Keratinocyte (primary cell): ENCODE measurements around the gene SPA17. TPM values are rescaled to one million over a fixed set of nuclear protein-coding genes. Genes with fewer than 3 reads are reported as not detected.

Experiments used
- DNase-seq: peaks from one replicate; pipeline ENCODE4 v3.0.0-alpha.2; 2011; ENCODE audit warnings: low read depth, missing footprints, low spot score
- FAIRE-seq: peaks from 2 replicates; lab custom pipeline; 2011; peaks lifted over from hg19 to GRCh38; lab: Jason Lieb, UNC
- H2AFZ ChIP-seq: 2 replicates; pipeline ENCODE4 v1.6.0; 2012; ENCODE audit warnings: low read length, control low read depth, inconsistent platforms; ENCODE audit not compliant: control insufficient read depth
- H3K27ac ChIP-seq: 2 replicates; pipeline ENCODE4 v1.5.1; 2011; ENCODE audit warnings: low read length; ENCODE audit not compliant: control insufficient read depth, insufficient read depth
- H3K27me3 ChIP-seq: 3 replicates; pipeline ENCODE4 v1.6.0; 2011; ENCODE audit warnings: low read length; ENCODE audit not compliant: control insufficient read depth, insufficient read depth; ENCODE audit errors: extremely low read depth
- H3K36me3 ChIP-seq, 2 experiments: 2 replicates in 1 of 2; 3 replicates in 1 of 2; pipeline ENCODE4 v1.5.1; 2011; ENCODE audit warnings: low read length in 2 of 2, mild to moderate bottlenecking in 1 of 2; ENCODE audit not compliant: control insufficient read depth in 2 of 2, insufficient read depth in 2 of 2; ENCODE audit errors: extremely low read depth in 1 of 2
- H3K4me1 ChIP-seq: 3 replicates; pipeline ENCODE4 v1.5.1; 2011; ENCODE audit warnings: low read length; ENCODE audit not compliant: control insufficient read depth, insufficient read depth; ENCODE audit errors: extremely low read depth
- H3K4me2 ChIP-seq: 3 replicates; pipeline ENCODE4 v1.6.0; 2011; ENCODE audit warnings: low read depth, low read length; ENCODE audit not compliant: control insufficient read depth, insufficient read depth; ENCODE audit errors: extremely low read depth
- H3K4me3 ChIP-seq, 3 experiments: fragments of 200-600 bp in 1 of 3; sonication (generic) in 1 of 3; 2 replicates in 2 of 3; 3 replicates in 1 of 3; pipeline ENCODE4 v1.5.1; 2011 to 2016; ENCODE audit warnings: low read length in 3 of 3, mild to moderate bottlenecking in 3 of 3, control low read depth in 2 of 3, inconsistent platforms in 1 of 3, low read depth in 1 of 3, mixed read lengths in 1 of 3, mixed run types in 1 of 3, moderate library complexity in 1 of 3; ENCODE audit not compliant: control insufficient read depth in 2 of 3, insufficient read depth in 2 of 3; ENCODE audit errors: extremely low read depth in 1 of 3
- H3K79me2 ChIP-seq: 2 replicates; pipeline ENCODE4 v1.6.0; 2012; ENCODE audit warnings: low read length; ENCODE audit not compliant: control insufficient read depth, insufficient read depth
- H3K9ac ChIP-seq: 3 replicates; pipeline ENCODE4 v1.6.0; 2011; ENCODE audit warnings: low read length; ENCODE audit not compliant: control insufficient read depth, insufficient read depth; ENCODE audit errors: extremely low read depth
- H3K9me1 ChIP-seq: 3 replicates; pipeline ENCODE4 v1.6.0; 2011; ENCODE audit warnings: low read length; ENCODE audit not compliant: control insufficient read depth, insufficient read depth; ENCODE audit errors: extremely low read depth
- H3K9me3 ChIP-seq: 2 replicates; pipeline ENCODE4 v1.5.1; 2012; ENCODE audit warnings: low read depth, low read length; ENCODE audit not compliant: control insufficient read depth
- H4K20me1 ChIP-seq: 3 replicates; pipeline ENCODE4 v1.6.0; 2011; ENCODE audit warnings: low read length; ENCODE audit not compliant: control insufficient read depth, insufficient read depth; ENCODE audit errors: extremely low read depth
- EZH2 ChIP-seq: IDR thresholded peaks from one replicate; pipeline ENCODE4 v1.6.1; 2012; ENCODE audit warnings: inconsistent platforms, mild to moderate bottlenecking, low read length, moderate library complexity
- dilution Hi-C: fragments of 300-500 bp; cut with MboI; formaldehyde crosslinking; loops from one replicate; pipeline ENCODE4 v1.7.0; 2020; ENCODE audit warnings: low sequenced_read_pairs; ENCODE audit not compliant: extremely low pct_ligation_motif_present
- polyA plus RNA-seq, 5 experiments: library from polyadenylated mRNA; depleted of rRNA in 3 of 5; stranded (reverse) in 3 of 5; stranded (forward) in 1 of 5; unstranded in 1 of 5; fragments of >200 nt; gene quantifications; 1 replicate in 1 of 5; 2 replicates in 3 of 5; 3 replicates in 1 of 5; pipeline versions ENCODE4 v1.2.1 to v1.2.3, GENCODE V29; 2011 to 2012; ENCODE audit warnings: missing spikeins in 2 of 5, low read depth in 1 of 5, low replicate concordance in 1 of 5
- TF ChIP-seq, protein P1 (sequence below), 3 experiments: IDR thresholded peaks in 1 of 3; conservative IDR thresholded peaks in 1 of 3; optimal IDR thresholded peaks in 1 of 3; 2 replicates in 2 of 3; 3 replicates in 1 of 3; pipeline versions ENCODE3 to v1.5.1; 2011; ENCODE audit warnings: low read length in 3 of 3, mild to moderate bottlenecking in 3 of 3, moderate library complexity in 2 of 3, control low read depth in 1 of 3, inconsistent platforms in 1 of 3; ENCODE audit not compliant: insufficient read depth in 2 of 3; ENCODE audit errors: extremely low read depth in 1 of 3

The SPA17 gene
- polyA plus RNA-seq, 1 donor (not counting 4 experiments of a cell fraction or from before 2014, with no cell fraction given): 19.5 TPM

DNA sequence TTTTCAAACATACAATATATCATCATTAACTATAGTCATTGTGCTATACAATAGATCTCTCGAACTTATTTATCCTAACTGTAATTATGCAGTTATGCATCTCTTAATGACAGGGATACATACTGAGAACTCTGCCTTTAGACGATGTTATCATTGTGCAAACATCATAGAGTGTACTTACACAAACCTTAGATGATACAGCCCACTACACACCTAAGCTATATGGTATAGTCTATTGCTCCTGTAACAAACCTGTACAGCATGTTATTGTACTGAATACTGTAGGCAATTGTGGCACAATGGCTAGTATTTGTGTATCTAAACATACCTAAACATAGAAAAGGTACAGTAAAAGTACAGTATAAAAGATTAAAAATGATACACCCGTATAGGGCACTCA is 38.7 kb downstream of the SPA17 start:
- TF ChIP-seq EZH2: no peak
- TF ChIP-seq, protein P1, sequence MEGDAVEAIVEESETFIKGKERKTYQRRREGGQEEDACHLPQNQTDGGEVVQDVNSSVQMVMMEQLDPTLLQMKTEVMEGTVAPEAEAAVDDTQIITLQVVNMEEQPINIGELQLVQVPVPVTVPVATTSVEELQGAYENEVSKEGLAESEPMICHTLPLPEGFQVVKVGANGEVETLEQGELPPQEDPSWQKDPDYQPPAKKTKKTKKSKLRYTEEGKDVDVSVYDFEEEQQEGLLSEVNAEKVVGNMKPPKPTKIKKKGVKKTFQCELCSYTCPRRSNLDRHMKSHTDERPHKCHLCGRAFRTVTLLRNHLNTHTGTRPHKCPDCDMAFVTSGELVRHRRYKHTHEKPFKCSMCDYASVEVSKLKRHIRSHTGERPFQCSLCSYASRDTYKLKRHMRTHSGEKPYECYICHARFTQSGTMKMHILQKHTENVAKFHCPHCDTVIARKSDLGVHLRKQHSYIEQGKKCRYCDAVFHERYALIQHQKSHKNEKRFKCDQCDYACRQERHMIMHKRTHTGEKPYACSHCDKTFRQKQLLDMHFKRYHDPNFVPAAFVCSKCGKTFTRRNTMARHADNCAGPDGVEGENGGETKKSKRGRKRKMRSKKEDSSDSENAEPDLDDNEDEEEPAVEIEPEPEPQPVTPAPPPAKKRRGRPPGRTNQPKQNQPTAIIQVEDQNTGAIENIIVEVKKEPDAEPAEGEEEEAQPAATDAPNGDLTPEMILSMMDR (optimal IDR thresholded peaks at IDR 0.05 in 1 of 3, IDR thresholded peaks at IDR 0.05 in 1 of 3, conservative IDR thresholded peaks at IDR 0.05 in 1 of 3; ENCODE audit: extremely low read depth in 1 of 3, insufficient read depth in 2 of 3, low read length in 3 of 3): no peak
- Histone ChIP-seq H3K9me3 (no peaks in the 10 kb centered on the region), H3K79me2 (no peaks in the 10 kb centered on the region), H3K27me3 (no peaks in the 10 kb centered on the region), H4K20me1 (no peaks in the 10 kb centered on the region), H3K4me3 (no peak overlapping the region), H3K27ac (no peak overlapping the region), H3K9me1 (no peaks in the 10 kb centered on the region), H3K36me3 (no peaks in the 10 kb centered on the region), H3K9ac (no peak overlapping the region), H3K4me1 (peaks cover 16% of the 10 kb centered on the region), H2AFZ (no peak overlapping the region), H3K4me2 (no peak overlapping the region)
- dilution Hi-C loops: no loop called here
- no peak for DNase-seq
- FAIRE-seq: no peak

DNA sequence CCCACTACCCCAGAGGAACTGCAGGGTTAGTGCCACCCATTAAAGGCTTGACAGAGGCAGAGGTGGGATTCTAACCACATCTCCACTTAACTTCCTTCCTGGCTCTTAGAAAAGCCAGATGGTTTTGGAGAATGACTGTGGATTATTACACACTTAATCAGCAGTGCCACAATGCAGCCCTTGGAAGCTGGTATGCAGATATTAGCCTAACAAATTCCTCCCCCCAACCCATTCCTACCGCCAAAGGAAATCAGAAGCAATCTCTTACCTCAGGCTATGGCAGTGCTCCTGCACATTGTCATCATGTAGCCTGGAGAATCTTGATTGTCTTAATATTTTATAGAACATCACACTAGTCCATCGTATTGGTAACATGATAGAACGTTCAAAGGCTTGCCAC is 42.9 kb downstream of the SPA17 start:
- DNase-seq: peak; percentile 45
- Histone ChIP-seq H3K9ac (no peak overlapping the region), H3K27ac (peak overlapping the region; percentile 20), H3K36me3 (no peaks in the 10 kb centered on the region), H3K4me2 (peak overlapping the region; percentile 97), H3K4me1 (peaks cover 32% of the 10 kb centered on the region), H3K9me3 (no peaks in the 10 kb centered on the region), H3K79me2 (no peaks in the 10 kb centered on the region), H2AFZ (peak overlapping the region; percentile 4), H4K20me1 (no peaks in the 10 kb centered on the region), H3K27me3 (peaks cover 26% of the 10 kb centered on the region), H3K9me1 (no peaks in the 10 kb centered on the region), H3K4me3 (peak overlapping the region in 1 of 3 experiments; percentile 38)
- dilution Hi-C loops: no loop called here
- peak; percentile 96 for FAIRE-seq
- TF ChIP-seq EZH2: no peak
- TF ChIP-seq, protein P1 (optimal IDR thresholded peaks at IDR 0.05 in 1 of 3, IDR thresholded peaks at IDR 0.05 in 1 of 3, conservative IDR thresholded peaks at IDR 0.05 in 1 of 3; ENCODE audit: extremely low read depth in 1 of 3, insufficient read depth in 2 of 3, low read length in 3 of 3): no peak
